Keratinocyte (primary cell): ENCODE data around the gene KIF21A.

Experiments
- CTCF ChIP-seq, 3 experiments: IDR thresholded peaks in 1 of 3; conservative IDR thresholded peaks in 1 of 3; optimal IDR thresholded peaks in 1 of 3; 2 replicates in 2 of 3; 3 replicates in 1 of 3; pipeline versions ENCODE3 to v1.5.1; 2011; ENCODE audit warnings: low read length in 3 of 3, mild to moderate bottlenecking in 3 of 3, moderate library complexity in 2 of 3, control low read depth in 1 of 3, inconsistent platforms in 1 of 3; ENCODE audit not compliant: insufficient read depth in 2 of 3; ENCODE audit errors: extremely low read depth in 1 of 3
- EZH2 ChIP-seq: IDR thresholded peaks from one replicate; pipeline ENCODE4 v1.6.1; 2012; ENCODE audit warnings: inconsistent platforms, mild to moderate bottlenecking, low read length, moderate library complexity

DNA sequence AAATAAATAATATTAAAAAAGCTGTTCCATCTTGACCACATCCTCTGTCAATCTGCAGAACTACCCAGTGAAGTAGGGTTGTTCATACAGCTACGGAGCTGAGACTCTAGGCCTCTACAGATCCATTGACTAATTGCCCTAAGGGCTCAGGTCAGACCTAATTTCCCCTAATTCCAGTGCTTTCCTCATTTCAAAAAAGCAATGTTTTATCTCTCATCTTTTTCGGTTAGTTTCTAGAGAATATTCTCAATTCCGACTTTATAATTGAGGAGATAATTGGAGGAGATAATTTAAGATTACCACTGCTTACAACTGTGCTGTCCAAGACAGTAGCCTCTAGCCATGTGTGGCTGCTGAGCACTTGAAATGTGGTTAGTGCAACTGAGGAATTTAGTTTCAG is 167.1 kb downstream of the KIF21A start:
- no peak for TF ChIP-seq CTCF (optimal IDR thresholded peaks at IDR 0.05 in 1 of 3, IDR thresholded peaks at IDR 0.05 in 1 of 3, conservative IDR thresholded peaks at IDR 0.05 in 1 of 3; ENCODE audit: extremely low read depth in 1 of 3, insufficient read depth in 2 of 3, low read length in 3 of 3)
- no peak for TF ChIP-seq EZH2
